ENCODE measurements around the gene MIEN1.
"Not testable (repeated sequence)": the region's sequence is repeated elsewhere in the genome, so short reads cannot be mapped to it uniquely, and the experiment has no call there.

The MIEN1 gene

DNA sequence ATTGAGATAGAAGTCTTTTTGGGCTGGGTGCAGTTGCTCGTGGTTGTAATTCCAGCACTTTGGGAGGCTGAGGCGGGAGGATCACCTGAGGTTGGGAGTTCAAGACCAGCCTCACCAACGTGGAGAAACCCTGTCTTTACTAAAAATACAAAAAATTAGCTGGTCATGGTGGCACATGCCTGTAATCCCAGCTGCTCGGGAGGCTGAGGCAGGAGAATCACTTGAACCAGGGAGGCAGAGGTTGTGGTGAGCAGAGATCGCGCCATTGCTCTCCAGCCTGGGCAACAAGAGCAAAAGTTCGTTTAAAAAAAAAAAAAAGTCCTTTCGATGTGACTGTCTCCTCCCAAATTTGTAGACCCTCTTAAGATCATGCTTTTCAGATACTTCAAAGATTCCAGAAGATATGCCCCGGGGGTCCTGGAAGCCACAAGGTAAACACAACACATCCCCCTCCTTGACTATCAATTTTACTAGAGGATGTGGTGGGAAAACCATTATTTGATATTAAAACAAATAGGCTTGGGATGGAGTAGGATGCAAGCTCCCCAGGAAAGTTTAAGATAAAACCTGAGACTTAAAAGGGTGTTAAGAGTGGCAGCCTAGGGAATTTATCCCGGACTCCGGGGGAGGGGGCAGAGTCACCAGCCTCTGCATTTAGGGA is 31.0 kb downstream of the MIEN1 start:
- peaks cover 41 to 46% of the 10 kb centered on the region in 2 donors for H3K4me1 ChIP-seq (ENCODE audit: control insufficient read depth in 1 of 2, insufficient read depth in 2 of 2, low read length in 2 of 2)
- not testable (repeated sequence) for H3K9me3 ChIP-seq (ENCODE audit: control insufficient read depth in 1 of 2, low read length in 2 of 2); H3K36me3 ChIP-seq (ENCODE audit: control insufficient read depth in 1 of 2, insufficient read depth in 2 of 2, low read length in 2 of 2); H3K27me3 ChIP-seq (ENCODE audit: control insufficient read depth in 1 of 2, insufficient read depth in 2 of 2, low read length in 2 of 2)
- H3K4me3 ChIP-seq (ENCODE audit: low read depth in 1 of 2, low read length in 2 of 2), result peak overlapping the region; percentile 73 to 82
- peak overlapping the region; percentile 80 for H3K27ac ChIP-seq (ENCODE audit: low read depth, low read length)
- peak overlapping the region; percentile 73 to 93 for H3K9ac ChIP-seq (ENCODE audit: low read depth in 1 of 2, low read length in 2 of 2)

DNA sequence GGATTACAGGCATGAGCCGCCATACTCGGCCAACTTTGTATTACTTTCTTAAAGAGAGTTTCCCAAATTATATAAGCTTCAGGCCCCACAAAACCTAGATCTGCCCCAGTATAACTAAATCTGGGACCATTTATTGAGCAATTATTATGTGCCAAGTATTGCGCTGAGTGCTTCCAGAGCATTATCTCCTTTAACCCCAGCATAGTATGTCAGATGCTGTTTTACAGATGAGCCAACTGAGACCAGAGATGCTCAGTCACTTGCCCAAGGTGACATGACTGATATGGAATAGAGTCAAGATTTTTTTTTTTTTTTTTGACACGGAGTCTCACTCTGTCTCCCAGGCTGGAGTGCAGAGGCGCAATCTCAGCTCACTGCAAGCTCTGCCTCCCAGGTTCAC is 32.4 kb downstream of the MIEN1 start:
- no peaks in the 10 kb centered on the region for H3K27me3 ChIP-seq (ENCODE audit: control insufficient read depth in 1 of 2, insufficient read depth in 2 of 2, low read length in 2 of 2)
- no peak overlapping the region for H3K9ac ChIP-seq (ENCODE audit: low read depth in 1 of 2, low read length in 2 of 2)
- H3K36me3 ChIP-seq (ENCODE audit: control insufficient read depth in 1 of 2, insufficient read depth in 2 of 2, low read length in 2 of 2), result no peaks in the 10 kb centered on the region
- no peaks in the 10 kb centered on the region for H3K9me3 ChIP-seq (ENCODE audit: control insufficient read depth in 1 of 2, low read length in 2 of 2)
- H3K4me3 ChIP-seq (ENCODE audit: low read depth in 1 of 2, low read length in 2 of 2), result no peak overlapping the region
- peaks cover 28 to 34% of the 10 kb centered on the region in 2 donors for H3K4me1 ChIP-seq (ENCODE audit: control insufficient read depth in 1 of 2, insufficient read depth in 2 of 2, low read length in 2 of 2)
- no peak overlapping the region for H3K27ac ChIP-seq (ENCODE audit: low read depth, low read length)

DNA sequence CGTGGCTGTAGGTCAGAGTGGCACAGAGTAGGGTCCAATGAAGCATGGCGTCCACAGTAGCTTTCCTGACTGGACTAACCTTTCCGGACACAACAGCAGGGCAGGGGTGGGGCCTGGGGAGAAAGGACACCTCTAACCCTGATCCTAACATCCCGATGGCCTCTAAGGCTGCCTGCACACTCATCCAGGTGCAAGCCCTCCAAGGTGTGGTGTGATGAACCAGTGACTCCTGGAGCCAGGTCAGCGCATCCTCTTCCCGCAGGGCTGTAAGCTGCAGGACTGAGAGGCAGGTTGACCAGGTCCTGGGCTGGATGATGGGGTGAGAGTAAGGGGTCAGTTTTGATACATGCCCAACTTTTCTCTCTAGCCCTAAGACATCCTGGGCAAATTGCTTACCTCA is 33.6 kb downstream of the MIEN1 start:
- Histone ChIP-seq H3K9me3 (ENCODE audit: control insufficient read depth in 1 of 2, low read length in 2 of 2) (no peaks in the 10 kb centered on the region), H3K4me1 (ENCODE audit: control insufficient read depth in 1 of 2, insufficient read depth in 2 of 2, low read length in 2 of 2) (peaks cover 15 to 24% of the 10 kb centered on the region in 2 donors), H3K36me3 (ENCODE audit: control insufficient read depth in 1 of 2, insufficient read depth in 2 of 2, low read length in 2 of 2) (no peaks in the 10 kb centered on the region), H3K9ac (ENCODE audit: low read depth in 1 of 2, low read length in 2 of 2) (no peak overlapping the region), H3K27me3 (ENCODE audit: control insufficient read depth in 1 of 2, insufficient read depth in 2 of 2, low read length in 2 of 2) (no peaks in the 10 kb centered on the region), H3K4me3 (ENCODE audit: low read depth in 1 of 2, low read length in 2 of 2) (no peak overlapping the region), H3K27ac (ENCODE audit: low read depth, low read length) (no peak overlapping the region)

DNA sequence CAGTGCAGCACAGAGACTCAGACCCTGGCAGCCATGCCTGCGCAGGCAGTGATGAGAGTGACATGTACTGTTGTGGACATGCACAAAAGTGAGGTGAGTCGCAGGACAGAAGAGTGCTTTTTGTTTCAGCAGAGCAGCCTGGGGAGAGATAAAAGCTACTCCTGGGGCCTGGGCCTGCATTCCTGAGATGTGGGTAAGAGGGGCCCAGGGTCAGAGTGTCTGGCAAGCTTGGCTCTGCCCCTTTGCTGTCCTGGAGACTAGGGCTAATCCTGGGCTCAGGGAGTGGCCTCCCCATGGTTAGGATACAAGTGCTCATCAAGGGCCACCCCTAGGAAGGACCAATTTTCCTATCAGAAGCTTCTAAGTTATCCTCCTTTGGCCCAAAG is 35.2 kb downstream of the MIEN1 start:
- no peaks in the 10 kb centered on the region for H3K9me3 ChIP-seq (ENCODE audit: control insufficient read depth in 1 of 2, low read length in 2 of 2)
- H3K27ac ChIP-seq (ENCODE audit: low read depth, low read length), result peak overlapping the region; percentile 2
- no peak overlapping the region for H3K9ac ChIP-seq (ENCODE audit: low read depth in 1 of 2, low read length in 2 of 2)
- no peaks in the 10 kb centered on the region for H3K27me3 ChIP-seq (ENCODE audit: control insufficient read depth in 1 of 2, insufficient read depth in 2 of 2, low read length in 2 of 2)
- no peaks in the 10 kb centered on the region for H3K36me3 ChIP-seq (ENCODE audit: control insufficient read depth in 1 of 2, insufficient read depth in 2 of 2, low read length in 2 of 2)
- H3K4me3 ChIP-seq (ENCODE audit: low read depth in 1 of 2, low read length in 2 of 2), result no peak overlapping the region
- H3K4me1 ChIP-seq (ENCODE audit: control insufficient read depth in 1 of 2, insufficient read depth in 2 of 2, low read length in 2 of 2), result peaks cover 14 to 18% of the 10 kb centered on the region in 2 donors

DNA sequence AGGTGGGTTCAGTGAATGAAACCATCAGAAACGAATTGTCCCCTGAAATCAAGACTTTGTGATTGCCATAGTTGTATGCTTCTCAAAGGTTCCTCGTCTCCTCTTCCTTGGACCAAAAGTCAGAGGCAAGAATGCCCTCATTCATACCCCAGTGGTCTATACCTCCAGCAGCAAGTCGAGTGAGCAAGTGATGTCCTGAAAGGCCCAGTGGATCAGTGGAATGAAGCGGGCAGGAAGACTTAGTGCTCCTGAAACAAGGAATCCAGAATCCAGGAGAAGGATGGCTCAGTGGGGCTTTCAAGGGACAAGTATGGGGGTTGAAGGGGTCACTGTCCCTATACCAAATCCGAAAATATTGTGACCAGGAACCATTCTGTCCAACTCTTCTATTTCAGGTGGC is 35.7 kb downstream of the MIEN1 start:
- Histone ChIP-seq H3K9ac (ENCODE audit: low read depth in 1 of 2, low read length in 2 of 2) (no peak overlapping the region), H3K4me1 (ENCODE audit: control insufficient read depth in 1 of 2, insufficient read depth in 2 of 2, low read length in 2 of 2) (peaks cover 14 to 18% of the 10 kb centered on the region in 2 donors), H3K27me3 (ENCODE audit: control insufficient read depth in 1 of 2, insufficient read depth in 2 of 2, low read length in 2 of 2) (no peaks in the 10 kb centered on the region), H3K27ac (ENCODE audit: low read depth, low read length) (peak overlapping the region; percentile 2), H3K9me3 (ENCODE audit: control insufficient read depth in 1 of 2, low read length in 2 of 2) (no peaks in the 10 kb centered on the region), H3K36me3 (ENCODE audit: control insufficient read depth in 1 of 2, insufficient read depth in 2 of 2, low read length in 2 of 2) (no peaks in the 10 kb centered on the region), H3K4me3 (ENCODE audit: low read depth in 1 of 2, low read length in 2 of 2) (no peak overlapping the region)

DNA sequence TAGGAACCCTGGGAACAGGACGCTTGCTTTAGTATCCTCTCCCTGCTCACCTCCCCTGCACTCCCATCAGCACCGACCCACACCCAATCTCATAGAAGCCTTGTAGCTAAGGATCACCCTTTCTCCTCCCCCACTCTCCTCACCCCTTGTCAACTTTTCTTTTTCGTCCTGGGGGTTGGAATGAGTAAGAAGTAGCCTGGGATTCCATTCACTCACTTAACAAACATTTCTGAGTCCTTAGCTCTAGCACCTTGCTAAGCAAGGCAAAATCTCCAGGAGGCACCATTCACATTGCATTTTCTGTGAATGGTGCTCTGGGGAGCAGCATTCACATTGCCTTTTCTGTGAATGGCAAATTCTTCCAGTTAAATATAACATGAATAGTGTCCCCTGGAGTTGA is 41.4 kb downstream of the MIEN1 start:
- Histone ChIP-seq H3K27me3 (ENCODE audit: control insufficient read depth in 1 of 2, insufficient read depth in 2 of 2, low read length in 2 of 2) (no peaks in the 10 kb centered on the region), H3K9ac (ENCODE audit: low read depth in 1 of 2, low read length in 2 of 2) (peak overlapping the region in 1 of 2 donors; percentile 72), H3K4me3 (ENCODE audit: low read depth in 1 of 2, low read length in 2 of 2) (peak overlapping the region in 1 of 2 donors; percentile 85), H3K4me1 (ENCODE audit: control insufficient read depth in 1 of 2, insufficient read depth in 2 of 2, low read length in 2 of 2) (peaks cover 16 to 27% of the 10 kb centered on the region in 2 donors), H3K9me3 (ENCODE audit: control insufficient read depth in 1 of 2, low read length in 2 of 2) (no peaks in the 10 kb centered on the region), H3K36me3 (ENCODE audit: control insufficient read depth in 1 of 2, insufficient read depth in 2 of 2, low read length in 2 of 2) (peaks cover 0 to 13% of the 10 kb centered on the region in 2 donors), H3K27ac (ENCODE audit: low read depth, low read length) (no peak overlapping the region)

DNA sequence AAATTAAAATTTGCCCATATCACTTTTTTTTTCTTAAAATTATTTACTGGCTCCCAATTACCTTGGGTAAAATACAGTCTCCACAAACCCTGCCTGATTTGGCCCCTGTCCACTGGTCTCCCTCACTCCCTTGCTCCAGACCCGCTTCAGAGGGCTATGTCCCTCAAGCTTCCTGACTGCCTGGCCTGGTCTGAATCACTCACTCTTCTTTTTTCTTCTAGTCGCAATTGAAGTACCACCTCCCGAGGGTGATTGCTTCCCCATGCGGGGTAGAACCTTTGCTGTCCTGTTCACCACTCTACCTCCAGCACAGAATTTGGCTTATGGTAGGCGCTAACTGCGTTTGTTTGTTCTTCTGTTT is 41.9 kb downstream of the MIEN1 start:
- no peaks in the 10 kb centered on the region for H3K27me3 ChIP-seq (ENCODE audit: control insufficient read depth in 1 of 2, insufficient read depth in 2 of 2, low read length in 2 of 2)
- H3K36me3 ChIP-seq (ENCODE audit: control insufficient read depth in 1 of 2, insufficient read depth in 2 of 2, low read length in 2 of 2), result peaks cover 0 to 15% of the 10 kb centered on the region in 2 donors
- H3K9me3 ChIP-seq (ENCODE audit: control insufficient read depth in 1 of 2, low read length in 2 of 2), result no peaks in the 10 kb centered on the region
- H3K9ac ChIP-seq (ENCODE audit: low read depth in 1 of 2, low read length in 2 of 2), result peak overlapping the region; percentile 71 to 72
- peak overlapping the region; percentile 95 for H3K27ac ChIP-seq (ENCODE audit: low read depth, low read length)
- peaks cover 16 to 27% of the 10 kb centered on the region in 2 donors for H3K4me1 ChIP-seq (ENCODE audit: control insufficient read depth in 1 of 2, insufficient read depth in 2 of 2, low read length in 2 of 2)
- peak overlapping the region; percentile 85 to 88 for H3K4me3 ChIP-seq (ENCODE audit: low read depth in 1 of 2, low read length in 2 of 2)

DNA sequence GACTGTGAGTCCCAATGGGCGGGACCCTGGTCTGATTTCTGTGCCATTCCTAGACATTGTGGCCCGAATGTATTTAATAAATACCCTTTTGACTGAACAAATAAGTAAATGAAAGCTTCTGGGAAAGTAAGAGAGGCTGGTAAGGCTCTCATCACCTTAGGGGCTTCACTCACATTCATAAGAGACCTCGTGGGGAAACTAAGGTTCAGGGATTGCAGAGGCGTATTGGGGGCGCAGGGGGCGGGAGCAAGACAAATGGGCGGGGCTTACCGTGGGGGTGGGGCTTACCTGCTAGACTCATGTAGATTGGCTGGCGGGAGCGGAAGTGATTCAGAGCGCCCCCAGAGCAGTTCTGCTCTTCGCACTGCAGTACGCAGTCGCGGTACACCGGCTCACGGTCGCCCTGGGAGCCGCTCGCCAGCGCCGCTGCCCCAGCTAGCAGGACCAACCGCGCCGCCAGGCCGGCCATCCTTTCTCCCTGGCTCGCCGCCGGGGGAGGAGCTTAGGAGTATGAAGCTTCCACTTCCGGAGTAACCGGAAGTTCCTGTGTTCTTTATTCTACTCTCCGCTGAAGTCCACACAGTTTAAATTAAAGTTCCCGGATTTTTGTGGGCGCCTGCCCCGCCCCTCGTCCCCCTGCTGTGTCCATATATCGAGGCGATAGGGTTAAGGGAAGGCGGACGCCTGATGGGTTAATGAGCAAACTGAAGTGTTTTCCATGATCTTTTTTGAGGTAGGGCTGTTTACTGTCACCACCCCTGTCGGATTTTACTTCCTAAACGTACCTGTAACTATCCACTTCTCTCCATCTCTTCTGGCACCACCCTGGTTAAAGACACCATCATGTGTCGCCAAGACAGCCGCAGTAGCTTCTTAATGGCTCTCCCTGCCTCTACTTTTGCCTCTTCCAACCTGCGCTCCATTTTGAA is 42.5 kb downstream of the MIEN1 start, which contains the start of gene PGAP3:
TSS of gene PGAP3 (minus strand) at position 512 of the 929 bp plus-strand sequence. CDS start at position 469, 43 bp downstream.
- Histone ChIP-seq H3K9me3 (ENCODE audit: control insufficient read depth in 1 of 2, low read length in 2 of 2) (no peaks in the 10 kb centered on the region), H3K4me1 (ENCODE audit: control insufficient read depth in 1 of 2, insufficient read depth in 2 of 2, low read length in 2 of 2) (peaks cover 16 to 27% of the 10 kb centered on the region in 2 donors), H3K4me3 (ENCODE audit: low read depth in 1 of 2, low read length in 2 of 2) (peak within 1 kb of the TSS; percentile 85 to 88), H3K9ac (ENCODE audit: low read depth in 1 of 2, low read length in 2 of 2) (peak within 1 kb of the TSS; percentile 71 to 72), H3K27ac (ENCODE audit: low read depth, low read length) (peak within 1 kb of the TSS; percentile 95), H3K36me3 (ENCODE audit: control insufficient read depth in 1 of 2, insufficient read depth in 2 of 2, low read length in 2 of 2) (peaks cover 0 to 20% of the 10 kb centered on the region in 2 donors), H3K27me3 (ENCODE audit: control insufficient read depth in 1 of 2, insufficient read depth in 2 of 2, low read length in 2 of 2) (no peaks in the 10 kb centered on the region)

DNA sequence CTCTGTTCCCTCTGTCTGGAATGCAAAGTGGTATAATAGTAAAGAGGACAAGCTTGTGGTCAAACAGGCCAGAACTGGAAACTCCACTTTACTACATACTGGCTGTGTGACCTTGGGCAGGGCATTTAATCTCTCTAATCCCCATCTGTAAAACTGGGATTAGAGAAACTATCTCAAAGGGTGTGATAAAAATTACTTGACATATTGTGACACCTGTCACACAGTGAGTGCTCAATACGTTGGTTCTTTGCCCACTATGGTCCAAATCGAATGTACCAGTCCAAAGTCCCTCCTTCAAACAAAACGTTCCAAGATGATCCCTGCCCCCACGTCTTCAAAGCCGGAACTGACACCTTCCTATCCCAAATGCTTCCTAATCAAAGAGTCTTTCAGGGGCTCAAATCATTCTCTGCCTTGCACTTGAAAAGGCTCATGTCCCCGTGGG is 43.2 kb downstream of the MIEN1 start:
- Histone ChIP-seq H3K9ac (ENCODE audit: low read depth in 1 of 2, low read length in 2 of 2) (peak overlapping the region; percentile 51 to 72), H3K27me3 (ENCODE audit: control insufficient read depth in 1 of 2, insufficient read depth in 2 of 2, low read length in 2 of 2) (no peaks in the 10 kb centered on the region), H3K27ac (ENCODE audit: low read depth, low read length) (peak overlapping the region; percentile 95), H3K36me3 (ENCODE audit: control insufficient read depth in 1 of 2, insufficient read depth in 2 of 2, low read length in 2 of 2) (peaks cover 0 to 20% of the 10 kb centered on the region in 2 donors), H3K9me3 (ENCODE audit: control insufficient read depth in 1 of 2, low read length in 2 of 2) (no peaks in the 10 kb centered on the region), H3K4me3 (ENCODE audit: low read depth in 1 of 2, low read length in 2 of 2) (peak overlapping the region; percentile 85 to 88), H3K4me1 (ENCODE audit: control insufficient read depth in 1 of 2, insufficient read depth in 2 of 2, low read length in 2 of 2) (peaks cover 16 to 27% of the 10 kb centered on the region in 2 donors)

All from duodenal mucosa (tissue), 2 donors.